Immature natural killer cell (primary cell): Measurements from ENCODE around the gene RGMA. TPM values are rescaled to one million over a fixed set of nuclear protein-coding genes. Genes with fewer than 3 reads are reported as not detected.
A peak's percentile ranks its signal among the peaks of the same experiment; 100 is the strongest.
"Not testable (repeated sequence)": the region's sequence is repeated elsewhere in the genome, so short reads cannot be mapped to it uniquely, and the experiment has no call there.

Experiments
- DNase-seq, 3 donors: peaks; one replicate each; pipeline ENCODE4 v3.0.0; 2022; ENCODE audit warnings: mixed read lengths in 1 of 3
- H3K27ac Mint-ChIP-seq, 6 donors: one replicate each; pipeline ENCODE4 v1.8.0; 2020; ENCODE audit warnings: mixed read lengths in 6 of 6, mild to moderate bottlenecking in 5 of 6, inconsistent platforms in 4 of 6, moderate library complexity in 3 of 6
- H3K27me3 Mint-ChIP-seq, 3 donors: one replicate each; pipeline ENCODE4 v1.8.0; 2020 to 2021; ENCODE audit warnings: low read depth in 3 of 3, mild to moderate bottlenecking in 3 of 3, mixed read lengths in 3 of 3, moderate library complexity in 3 of 3, inconsistent platforms in 1 of 3
- H3K36me3 Mint-ChIP-seq, 3 donors: one replicate each; pipeline ENCODE4 v1.8.0; 2020; ENCODE audit warnings: mixed read lengths in 3 of 3, inconsistent platforms in 2 of 3, mild to moderate bottlenecking in 2 of 3
- H3K4me1 Mint-ChIP-seq, 2 donors: one replicate each; pipeline ENCODE4 v1.8.0; 2020; ENCODE audit warnings: inconsistent platforms in 2 of 2, mild to moderate bottlenecking in 2 of 2, mixed read lengths in 2 of 2, moderate library complexity in 1 of 2
- H3K4me3 Mint-ChIP-seq, 5 donors: one replicate each; pipeline ENCODE4 v1.8.0; 2020; ENCODE audit warnings: mild to moderate bottlenecking in 5 of 5, mixed read lengths in 5 of 5, inconsistent platforms in 3 of 5, moderate library complexity in 3 of 5
- H3K9me3 Mint-ChIP-seq, 6 donors: one replicate each; pipeline ENCODE4 v1.8.0; 2020; ENCODE audit warnings: mild to moderate bottlenecking in 6 of 6, mixed read lengths in 6 of 6, inconsistent platforms in 4 of 6, moderate library complexity in 3 of 6
- polyA plus RNA-seq, 3 donors: library from polyadenylated mRNA; unstranded; fragments of 300-500 nt; fragmentation: Illumina TruSeq; gene quantifications; one replicate each; pipeline ENCODE4 v1.2.3, GENCODE V29; 2021

The RGMA gene
- polyA plus RNA-seq, 3 donors from 2014 or later = not detected

DNA sequence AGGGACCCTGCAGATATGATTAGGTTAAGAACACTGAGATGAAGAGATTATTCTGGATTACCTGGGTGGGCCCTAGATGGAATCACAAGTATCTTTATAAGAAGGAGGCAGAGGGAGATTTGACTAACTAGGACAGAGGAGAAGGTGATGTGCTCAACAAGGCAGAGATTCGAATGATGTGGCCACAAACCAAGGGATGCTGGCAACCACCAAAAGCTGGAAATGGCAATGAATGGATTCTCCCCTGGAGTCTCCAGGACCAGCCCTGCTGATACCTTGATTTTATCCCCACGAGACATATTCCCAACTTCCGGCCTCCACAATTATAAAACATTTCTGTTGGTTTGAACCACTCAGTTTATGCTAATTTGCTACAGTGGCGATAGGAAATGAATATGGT is 42.9 kb downstream of the RGMA start:
- H3K36me3 Mint-ChIP-seq = peaks cover 4 to 12% (median 4%) of the 10 kb centered on the region in 3 donors
- peaks cover 2 to 10% (median 9%) of the 10 kb centered on the region in 3 donors for H3K27me3 Mint-ChIP-seq
- H3K27ac Mint-ChIP-seq = peak overlapping the region in 4 of 6 donors; percentile 36 to 89 (median 86)
- peaks cover 0 to 6% (median 4%) of the 10 kb centered on the region in 6 donors for H3K9me3 Mint-ChIP-seq
- peak overlapping the region; percentile 11 to 63 (median 44) for H3K4me3 Mint-ChIP-seq
- DNase-seq = no peak
- peaks cover 48 to 49% of the 10 kb centered on the region in 2 donors for H3K4me1 Mint-ChIP-seq

DNA sequence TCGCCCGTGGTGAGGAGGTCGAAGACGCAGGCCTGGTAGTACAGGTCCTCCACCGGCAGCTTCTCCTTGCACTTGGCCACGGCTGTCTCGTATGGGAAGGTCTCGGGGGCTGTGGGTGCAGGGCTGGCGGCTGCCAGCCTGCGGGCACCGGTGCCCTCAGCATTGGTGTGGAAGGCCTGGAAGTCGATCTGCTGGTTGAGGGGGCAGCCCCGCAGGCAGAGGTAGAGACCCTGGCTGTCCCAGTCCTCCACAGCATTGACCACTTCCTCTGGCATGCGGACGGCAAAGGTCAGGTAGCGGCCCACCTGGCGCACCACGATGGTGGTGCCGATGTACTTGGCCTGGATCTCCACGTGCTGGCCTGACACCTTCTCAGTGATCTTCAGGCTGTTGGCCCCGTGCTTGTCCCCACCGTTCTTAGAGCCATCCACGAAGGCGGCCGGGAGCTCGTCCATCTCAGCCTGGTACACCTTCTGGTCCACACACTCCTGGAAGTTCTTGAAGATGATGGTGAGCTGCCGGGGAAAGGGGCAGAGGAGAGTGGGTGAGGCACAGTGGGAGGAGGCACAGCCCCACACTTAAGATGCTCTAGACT is 43.7 kb downstream of the RGMA start:
- Mint-ChIP-seq H3K4me1 (peaks cover 43 to 44% of the 10 kb centered on the region in 2 donors), H3K9me3 (peaks cover 0 to 6% (median 4%) of the 10 kb centered on the region in 6 donors), H3K27me3 (peaks cover 2 to 10% (median 8%) of the 10 kb centered on the region in 3 donors), H3K27ac (peak overlapping the region in 2 of 6 donors; percentile 88 to 89), H3K36me3 (peaks cover 4 to 12% (median 4%) of the 10 kb centered on the region in 3 donors), H3K4me3 (no peak overlapping the region)
- no peak for DNase-seq

DNA sequence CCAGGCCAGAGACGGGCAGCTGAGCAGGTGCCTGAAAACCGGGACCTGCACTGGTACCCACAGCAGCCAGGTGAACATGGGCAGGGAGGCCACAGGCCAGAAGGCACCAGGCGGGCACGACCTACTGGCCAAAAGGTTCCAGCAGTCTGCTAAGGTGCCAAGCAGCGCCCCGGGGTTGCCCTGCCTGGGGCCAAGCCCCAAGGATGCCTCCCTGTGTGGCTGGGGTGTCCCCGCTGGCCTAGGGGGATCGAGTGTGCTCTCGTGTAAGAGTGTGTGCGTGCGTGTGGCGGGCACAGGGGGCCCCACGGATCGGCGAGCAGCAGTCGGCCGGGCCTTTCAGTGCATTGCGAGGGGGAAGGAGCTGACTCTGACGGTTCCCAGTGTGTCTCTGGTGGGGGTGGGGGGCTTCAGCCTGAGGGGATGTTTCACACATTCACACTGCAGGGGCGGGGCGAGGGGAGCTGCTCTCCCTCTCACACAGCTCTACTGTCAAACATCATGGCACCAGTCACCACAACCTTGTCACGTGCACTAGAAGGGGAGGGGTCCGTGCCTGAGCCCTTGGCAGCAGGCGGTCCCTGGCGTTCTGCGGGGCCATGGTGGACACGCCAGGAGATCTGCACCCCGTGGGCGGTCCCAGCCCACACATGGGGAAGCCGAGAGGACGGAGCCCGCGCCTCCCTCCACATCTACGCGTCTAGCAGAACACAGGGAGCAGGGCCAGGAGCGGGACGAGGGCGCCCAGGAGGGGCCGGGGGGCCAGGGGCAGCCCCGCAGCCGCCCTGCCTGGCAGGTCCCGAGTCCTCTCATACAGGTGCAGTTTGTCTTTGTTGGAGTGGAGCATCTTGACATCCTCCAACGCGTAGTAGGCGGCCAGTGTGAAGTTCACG is 44.5 kb downstream of the RGMA start:
- no peak for DNase-seq
- H3K27me3 Mint-ChIP-seq = peaks cover 2 to 7% (median 6%) of the 10 kb centered on the region in 3 donors
- no peak overlapping the region for H3K27ac Mint-ChIP-seq
- peaks cover 0 to 6% (median 4%) of the 10 kb centered on the region in 6 donors for H3K9me3 Mint-ChIP-seq
- no peak overlapping the region for H3K4me3 Mint-ChIP-seq
- peaks cover 36% of the 10 kb centered on the region in 2 donors for H3K4me1 Mint-ChIP-seq
- peaks cover 4 to 12% (median 4%) of the 10 kb centered on the region in 3 donors for H3K36me3 Mint-ChIP-seq

DNA sequence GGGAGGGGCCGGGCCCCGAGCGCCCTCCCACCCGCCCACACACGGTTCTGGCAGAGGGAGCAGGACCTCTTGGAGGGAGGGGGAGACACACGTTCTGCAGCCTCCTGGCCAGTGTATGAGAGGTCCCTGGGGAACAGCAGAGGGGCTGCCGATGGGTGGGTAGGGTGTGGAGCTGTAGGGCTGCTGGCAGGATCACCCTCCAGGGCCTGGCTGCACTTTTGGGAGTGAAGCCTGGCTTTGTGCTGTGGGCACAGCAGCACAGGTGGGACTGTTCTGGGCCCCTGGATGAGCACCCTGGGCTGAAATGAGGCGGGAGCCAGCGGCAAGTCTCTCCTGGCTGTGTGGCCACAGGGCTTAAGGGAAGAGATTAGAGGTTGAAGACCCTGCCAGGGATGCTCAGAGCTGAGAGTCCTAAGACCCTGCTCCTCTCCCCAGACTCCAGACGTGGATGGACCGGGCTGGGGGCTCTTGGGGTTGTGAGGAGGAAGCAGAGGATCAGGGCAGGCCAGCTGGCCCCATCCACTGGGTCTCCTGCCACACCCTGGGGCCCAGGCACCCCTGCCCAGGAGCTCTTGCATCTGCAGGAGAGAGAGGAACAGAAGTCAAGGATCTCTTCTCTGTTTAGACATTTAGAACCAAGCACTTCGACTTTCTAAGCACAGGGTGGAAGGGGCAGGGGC is 45.2 kb downstream of the RGMA start:
- Mint-ChIP-seq H3K27me3 (peaks cover 2 to 7% (median 5%) of the 10 kb centered on the region in 3 donors), H3K27ac (peak overlapping the region in 1 of 6 donors; percentile 72), H3K9me3 (peaks cover 0 to 6% (median 4%) of the 10 kb centered on the region in 6 donors), H3K36me3 (peaks cover 4 to 12% (median 4%) of the 10 kb centered on the region in 3 donors), H3K4me1 (peaks cover 28% of the 10 kb centered on the region in 2 donors), H3K4me3 (no peak overlapping the region)
- no peak for DNase-seq

DNA sequence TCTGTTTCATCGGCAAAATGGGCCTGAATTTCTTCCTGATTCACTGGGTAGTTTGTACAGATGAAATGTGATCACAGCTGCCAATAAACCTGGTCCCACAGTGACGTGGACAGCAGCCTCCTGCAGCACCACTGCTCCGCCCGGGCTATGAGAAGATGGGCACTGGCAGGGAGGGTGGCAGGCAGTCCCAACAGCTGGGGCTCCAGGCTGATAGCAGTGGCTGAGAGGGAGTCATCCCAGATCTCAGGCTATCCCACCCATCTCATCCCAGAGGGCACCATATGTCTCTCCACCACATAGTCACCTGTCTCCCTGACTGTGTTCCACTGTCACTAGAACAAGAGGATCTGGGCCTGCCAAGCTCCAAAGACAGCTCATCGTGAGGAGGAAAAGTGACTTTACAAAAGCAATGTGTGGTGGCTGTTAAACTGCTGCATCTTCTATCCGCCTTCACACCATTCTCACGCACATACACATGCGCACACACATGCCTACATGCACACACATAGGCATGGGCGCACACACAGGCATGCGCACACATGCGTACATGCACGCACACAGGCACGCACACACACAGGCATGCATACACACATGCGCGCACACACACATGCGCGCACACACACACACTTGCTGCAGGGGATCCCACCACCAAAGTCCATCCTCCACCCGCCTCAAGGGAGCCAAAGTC is 46.2 kb downstream of the RGMA start:
- Mint-ChIP-seq H3K27ac (peak overlapping the region in 2 of 6 donors; percentile 46 to 71), H3K36me3 (peaks cover 4 to 12% (median 4%) of the 10 kb centered on the region in 3 donors), H3K9me3 (peaks cover 0 to 6% (median 4%) of the 10 kb centered on the region in 6 donors), H3K27me3 (peaks cover 3 to 7% (median 4%) of the 10 kb centered on the region in 3 donors), H3K4me3 (no peak overlapping the region), H3K4me1 (peaks cover 19% of the 10 kb centered on the region in 2 donors)
- no peak for DNase-seq

DNA sequence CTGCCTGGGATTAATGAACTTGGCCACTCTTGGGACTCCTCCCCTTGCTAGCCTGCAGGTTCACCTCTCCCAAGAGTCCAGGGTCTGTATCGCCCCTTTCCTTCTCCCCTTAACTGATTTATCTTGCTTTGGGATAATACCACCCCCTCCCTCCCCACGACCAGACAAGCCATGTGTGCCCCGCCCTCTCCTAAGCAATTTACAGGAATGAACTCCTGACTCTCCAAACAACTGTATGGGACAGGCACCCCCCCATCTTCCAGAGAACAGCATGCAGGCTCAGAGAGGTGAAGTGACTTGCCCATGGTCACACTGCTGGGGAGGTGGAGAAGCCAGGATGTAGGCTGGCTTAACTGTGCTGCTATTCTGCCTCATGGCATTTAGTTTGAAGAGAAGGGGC is 46.8 kb downstream of the RGMA start:
- no peak for DNase-seq
- H3K27ac Mint-ChIP-seq = no peak overlapping the region
- peaks cover 0 to 4% (median 2%) of the 10 kb centered on the region in 3 donors for H3K27me3 Mint-ChIP-seq

DNA sequence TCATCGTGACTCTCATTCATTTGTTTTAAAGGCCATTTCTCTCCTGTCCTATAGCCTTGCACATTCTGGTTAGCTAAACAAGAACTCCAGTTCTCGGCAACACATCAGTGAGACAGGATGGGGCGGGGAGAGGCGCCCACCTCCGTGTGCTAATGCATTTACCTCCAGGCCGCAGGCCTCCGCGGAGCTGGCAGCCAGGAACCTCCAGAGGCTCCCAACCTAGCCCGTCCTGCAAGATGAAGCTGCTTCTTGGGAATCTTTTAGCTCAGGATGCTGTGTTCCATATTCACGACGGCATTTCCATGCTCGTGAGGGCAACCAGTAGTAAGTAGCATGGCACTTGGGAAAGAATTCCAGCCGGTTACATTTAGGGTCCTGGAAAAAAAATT is 47.9 kb downstream of the RGMA start:
- H3K9me3 Mint-ChIP-seq = peaks cover 0 to 4% (median 3%) of the 10 kb centered on the region in 6 donors

More for the DNA sequence above, 46.8 kb downstream of the RGMA start:
- Mint-ChIP-seq H3K4me3 (no peak overlapping the region), H3K4me1 (peaks cover 13% of the 10 kb centered on the region in 2 donors), H3K36me3 (peaks cover 4 to 12% (median 4%) of the 10 kb centered on the region in 3 donors), H3K9me3 (peaks cover 0 to 6% (median 4%) of the 10 kb centered on the region in 6 donors)

DNA sequence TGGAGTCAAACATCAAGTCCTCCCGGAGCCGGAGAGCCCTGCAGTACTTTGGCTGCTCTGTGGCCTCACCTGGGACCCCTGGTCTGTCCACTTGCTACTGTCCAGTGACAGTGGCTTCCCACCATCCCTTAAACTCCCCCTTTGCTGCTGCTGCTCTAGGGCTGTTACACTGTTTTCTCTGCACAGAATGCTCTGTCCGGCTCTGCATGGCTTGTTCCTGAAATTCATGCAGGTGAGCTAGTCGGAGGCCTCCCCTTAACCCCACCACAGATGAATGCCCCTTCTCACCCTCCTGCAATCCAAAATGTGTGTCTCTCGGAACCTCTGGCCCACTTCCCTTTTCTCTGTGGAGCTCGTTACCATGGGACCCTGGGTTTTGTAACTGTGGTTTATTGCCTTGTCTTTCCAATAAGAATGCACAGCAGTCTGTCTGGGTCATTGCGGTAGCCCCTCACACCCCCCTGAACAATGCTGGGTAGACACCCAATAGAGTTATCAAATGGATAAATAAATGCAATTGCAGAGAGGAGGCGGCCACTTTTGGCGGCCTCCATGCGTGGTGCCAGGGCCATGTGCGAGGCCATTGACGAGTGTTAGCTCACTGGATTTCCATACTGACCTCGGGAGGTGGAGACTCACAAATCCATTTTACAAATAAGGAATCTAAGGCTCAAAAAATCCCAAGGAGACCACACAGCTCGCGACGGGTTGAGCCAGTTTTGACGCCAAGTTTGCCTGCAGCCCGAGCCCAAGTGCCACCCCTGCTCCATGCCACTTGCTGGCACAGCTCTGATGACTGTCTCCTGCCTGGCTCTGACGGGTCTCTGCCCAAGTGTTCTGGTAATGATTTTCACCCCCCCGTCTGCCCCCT is 48.5 kb downstream of the RGMA start:
- Mint-ChIP-seq H3K27me3 (peaks cover 2 to 4% (median 4%) of the 10 kb centered on the region in 3 donors), H3K27ac (peak overlapping the region in 1 of 6 donors; percentile 59), H3K9me3 (no peaks in the 10 kb centered on the region)

More for the DNA sequence above, 47.9 kb downstream of the RGMA start:
- no peak for DNase-seq
- peaks cover 0 to 2% (median 2%) of the 10 kb centered on the region in 3 donors for H3K27me3 Mint-ChIP-seq
- H3K4me1 Mint-ChIP-seq = peaks cover 3 to 6% of the 10 kb centered on the region in 2 donors
- H3K36me3 Mint-ChIP-seq = peaks cover 3 to 7% (median 4%) of the 10 kb centered on the region in 3 donors
- H3K4me3 Mint-ChIP-seq = no peak overlapping the region
- H3K27ac Mint-ChIP-seq = no peak overlapping the region

DNA sequence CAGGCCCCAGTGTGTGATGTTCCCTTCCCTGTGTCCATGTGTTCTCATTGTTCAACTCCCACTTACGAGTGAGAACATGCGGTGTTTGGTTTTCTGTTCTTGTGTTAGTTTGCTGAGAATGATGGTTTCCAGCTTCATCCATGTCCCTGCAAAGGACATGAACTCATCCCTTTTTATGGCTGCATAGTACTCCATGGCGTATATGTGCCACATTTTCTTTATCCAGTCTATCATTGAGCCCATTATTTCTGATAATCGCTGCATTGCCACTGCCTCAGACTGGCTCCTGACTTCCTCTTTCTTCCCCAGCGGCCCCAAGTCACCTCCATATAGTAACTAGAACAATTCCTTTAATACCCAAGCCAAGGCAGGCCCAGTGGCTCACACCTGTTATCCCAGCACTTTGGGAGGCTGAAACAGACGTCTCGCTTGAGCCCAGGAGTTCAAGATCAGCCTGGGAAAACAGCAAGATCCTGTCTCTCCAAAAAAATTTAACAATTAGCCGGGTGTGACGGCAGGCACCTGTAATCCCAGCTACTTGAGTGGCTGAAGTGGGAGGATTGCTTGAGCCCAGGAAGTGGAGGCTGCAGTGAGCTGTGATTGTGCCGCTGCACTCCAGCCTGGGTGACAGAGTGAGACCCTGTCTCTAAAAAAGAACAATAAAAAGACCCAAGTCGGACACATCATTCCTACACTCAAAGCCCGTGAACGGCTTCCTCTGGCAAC is 49.3 kb downstream of the RGMA start:
- not testable (repeated sequence) for H3K9me3 Mint-ChIP-seq, H3K4me3 Mint-ChIP-seq, DNase-seq, H3K4me1 Mint-ChIP-seq, H3K27ac Mint-ChIP-seq, H3K27me3 Mint-ChIP-seq, H3K36me3 Mint-ChIP-seq

More for the DNA sequence above, 48.5 kb downstream of the RGMA start:
- peaks cover 0 to 1% (median 0%) of the 10 kb centered on the region in 3 donors for H3K36me3 Mint-ChIP-seq
- DNase-seq = no peak
- peaks cover 6 to 7% of the 10 kb centered on the region in 2 donors for H3K4me1 Mint-ChIP-seq
- no peak overlapping the region for H3K4me3 Mint-ChIP-seq

DNA sequence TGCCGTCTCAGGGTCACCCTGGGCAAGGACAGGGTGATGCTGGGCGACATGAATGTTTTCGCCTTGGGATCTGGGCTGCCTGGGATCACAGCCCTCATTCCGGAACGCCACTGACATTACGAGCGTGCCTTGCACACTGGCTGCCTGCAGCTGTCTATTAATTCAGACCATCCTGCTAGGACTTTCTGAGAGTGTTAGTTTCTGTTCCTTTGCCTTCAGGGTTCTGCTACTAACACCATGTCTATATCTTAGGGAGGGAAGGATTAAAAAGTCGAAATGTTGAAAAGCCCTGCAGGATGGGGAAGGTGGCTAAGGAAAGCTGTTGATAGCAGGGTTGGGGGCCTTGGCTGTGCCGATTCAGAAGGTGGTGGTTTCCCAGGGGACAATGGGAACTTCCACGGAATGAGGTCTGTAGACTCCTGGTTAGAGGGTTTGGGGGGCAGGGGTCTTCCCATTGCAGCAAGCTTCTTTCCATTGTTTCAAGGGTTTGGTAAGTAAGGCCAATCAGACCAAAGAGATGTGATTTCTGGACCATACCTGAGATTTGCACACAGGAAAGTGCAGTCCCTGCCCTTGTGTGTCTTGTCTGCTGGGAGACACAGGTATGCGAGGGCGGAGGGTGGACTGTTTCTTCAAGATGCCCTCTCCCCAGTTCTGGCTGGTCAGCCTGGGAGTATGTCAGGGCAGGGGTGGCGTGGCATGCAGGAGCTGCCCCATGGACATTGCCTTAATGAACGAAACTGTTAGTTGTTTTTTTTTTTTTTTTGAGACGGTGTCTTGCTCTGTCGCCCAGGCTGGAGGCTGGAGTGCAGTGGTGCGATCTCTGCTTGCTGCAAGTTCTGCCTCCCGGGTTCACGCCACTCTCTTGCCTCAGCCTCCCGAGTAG is 50.9 kb downstream of the RGMA start:
- H3K9me3 Mint-ChIP-seq = no peaks in the 10 kb centered on the region
- H3K4me1 Mint-ChIP-seq = peaks cover 7% of the 10 kb centered on the region in 2 donors
- DNase-seq = no peak
- H3K27me3 Mint-ChIP-seq = peaks cover 2 to 4% (median 4%) of the 10 kb centered on the region in 3 donors
- H3K27ac Mint-ChIP-seq = no peak overlapping the region
- H3K36me3 Mint-ChIP-seq = no peaks in the 10 kb centered on the region
- H3K4me3 Mint-ChIP-seq = no peak overlapping the region
